HEK293 (cell line): ENCODE data around the gene VSIG10L.

Experiments used
- CTCF ChIP-seq: fragments of 450-650 bp; formaldehyde crosslinking; IDR thresholded peaks from 2 replicates; pipeline ENCODE4 v1.5.1; 2016; ENCODE audit warnings: missing biosample characterization, missing genetic modification characterization
- HOXD13 ChIP-seq: sonication (generic); formaldehyde crosslinking; IDR thresholded peaks from 2 replicates; pipeline ENCODE4 v1.8.0; 2022; ENCODE audit warnings: missing genetic modification reagents, borderline replicate concordance
- KLF1 ChIP-seq: fragments of 450-650 bp; formaldehyde crosslinking; IDR thresholded peaks from 2 replicates; pipeline ENCODE4 v1.5.1; 2016; ENCODE audit warnings: missing biosample characterization, missing genetic modification characterization
- ZBTB11 ChIP-seq: fragments of 450-650 bp; formaldehyde crosslinking; conservative IDR thresholded peaks from 2 replicates; pipeline ENCODE4 v1.5.1; 2016; ENCODE audit warnings: low read depth, missing biosample characterization, missing genetic modification characterization
- ZBTB26 ChIP-seq: fragments of 450-650 bp; formaldehyde crosslinking; optimal IDR thresholded peaks from 2 replicates; pipeline ENCODE3; 2016; ENCODE audit warnings: missing biosample characterization, mild to moderate bottlenecking, missing genetic modification characterization
- ZBTB49 ChIP-seq: fragments of 450-650 bp; formaldehyde crosslinking; IDR thresholded peaks from 2 replicates; pipeline ENCODE4 v1.5.1; 2016; ENCODE audit warnings: missing biosample characterization, missing genetic modification characterization, low read depth
- ZBTB8A ChIP-seq: fragments of 450-650 bp; formaldehyde crosslinking; IDR thresholded peaks from 2 replicates; pipeline ENCODE4 v1.5.1; 2016; ENCODE audit warnings: missing biosample characterization, missing genetic modification characterization
- ZNF19 ChIP-seq: fragments of 450-650 bp; formaldehyde crosslinking; IDR thresholded peaks from 2 replicates; pipeline ENCODE4; 2016; ENCODE audit warnings: missing biosample characterization, missing genetic modification characterization, low read depth
- ZNF768 ChIP-seq: fragments of 450-650 bp; formaldehyde crosslinking; IDR thresholded peaks from 2 replicates; pipeline ENCODE4 v1.5.1; 2018; ENCODE audit warnings: missing biosample characterization, mild to moderate bottlenecking, missing genetic modification characterization
- ZNF785 ChIP-seq: fragments of 450-650 bp; formaldehyde crosslinking; IDR thresholded peaks from 2 replicates; pipeline ENCODE4 v1.5.1; 2016; ENCODE audit warnings: missing biosample characterization, missing genetic modification characterization
- TF ChIP-seq, protein P1 (sequence below): fragments of 450-650 bp; formaldehyde crosslinking; IDR thresholded peaks from 2 replicates; pipeline ENCODE4 v1.5.1; 2017; ENCODE audit warnings: missing biosample characterization, missing genetic modification characterization
- TF ChIP-seq, protein P2 (sequence below): fragments of 450-650 bp; formaldehyde crosslinking; IDR thresholded peaks from 2 replicates; pipeline ENCODE4 v1.5.1; 2016; ENCODE audit warnings: missing biosample characterization, missing genetic modification characterization
- TF ChIP-seq, protein P3 (sequence below): fragments of 450-650 bp; formaldehyde crosslinking; IDR thresholded peaks from 2 replicates; pipeline ENCODE4 v1.5.1; 2016; ENCODE audit warnings: missing biosample characterization, missing genetic modification characterization, borderline replicate concordance

DNA sequence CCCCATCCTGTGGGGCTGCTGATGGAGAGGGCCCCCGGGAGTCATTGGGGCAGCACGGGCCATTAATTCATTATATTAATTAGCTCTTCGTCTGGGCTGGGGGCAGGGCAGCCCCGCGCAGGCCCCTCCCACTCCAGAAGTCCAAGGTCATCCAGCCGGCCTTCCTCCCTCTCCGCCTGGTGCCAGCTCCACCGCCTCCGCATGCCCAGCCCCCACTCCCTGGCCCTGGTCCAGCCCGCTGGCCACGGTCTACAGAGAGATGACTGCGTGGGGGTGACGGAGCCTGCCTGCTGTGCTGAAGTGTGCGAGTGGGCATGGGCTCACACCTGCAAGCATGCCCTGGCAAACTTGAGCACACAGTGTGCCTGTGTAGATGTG is 21.7 kb downstream of the VSIG10L start:
- TF ChIP-seq ZNF19 (tag by site-specific recombination) (no peak), CTCF (no peak), ZNF768 (no peak), ZBTB49 (tag by site-specific recombination) (no peak), ZBTB26 (no peak), HOXD13 (CRISPR knock-in tag) (no peak), ZBTB8A (tag by site-specific recombination) (no peak), ZNF785 (tag by site-specific recombination) (no peak), KLF1 (tag by site-specific recombination) (no peak), ZBTB11 (tag by site-specific recombination) (no peak)
- TF ChIP-seq, protein P1, sequence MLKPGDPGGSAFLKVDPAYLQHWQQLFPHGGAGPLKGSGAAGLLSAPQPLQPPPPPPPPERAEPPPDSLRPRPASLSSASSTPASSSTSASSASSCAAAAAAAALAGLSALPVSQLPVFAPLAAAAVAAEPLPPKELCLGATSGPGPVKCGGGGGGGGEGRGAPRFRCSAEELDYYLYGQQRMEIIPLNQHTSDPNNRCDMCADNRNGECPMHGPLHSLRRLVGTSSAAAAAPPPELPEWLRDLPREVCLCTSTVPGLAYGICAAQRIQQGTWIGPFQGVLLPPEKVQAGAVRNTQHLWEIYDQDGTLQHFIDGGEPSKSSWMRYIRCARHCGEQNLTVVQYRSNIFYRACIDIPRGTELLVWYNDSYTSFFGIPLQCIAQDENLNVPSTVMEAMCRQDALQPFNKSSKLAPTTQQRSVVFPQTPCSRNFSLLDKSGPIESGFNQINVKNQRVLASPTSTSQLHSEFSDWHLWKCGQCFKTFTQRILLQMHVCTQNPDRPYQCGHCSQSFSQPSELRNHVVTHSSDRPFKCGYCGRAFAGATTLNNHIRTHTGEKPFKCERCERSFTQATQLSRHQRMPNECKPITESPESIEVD: no peak
- TF ChIP-seq, protein P2, sequence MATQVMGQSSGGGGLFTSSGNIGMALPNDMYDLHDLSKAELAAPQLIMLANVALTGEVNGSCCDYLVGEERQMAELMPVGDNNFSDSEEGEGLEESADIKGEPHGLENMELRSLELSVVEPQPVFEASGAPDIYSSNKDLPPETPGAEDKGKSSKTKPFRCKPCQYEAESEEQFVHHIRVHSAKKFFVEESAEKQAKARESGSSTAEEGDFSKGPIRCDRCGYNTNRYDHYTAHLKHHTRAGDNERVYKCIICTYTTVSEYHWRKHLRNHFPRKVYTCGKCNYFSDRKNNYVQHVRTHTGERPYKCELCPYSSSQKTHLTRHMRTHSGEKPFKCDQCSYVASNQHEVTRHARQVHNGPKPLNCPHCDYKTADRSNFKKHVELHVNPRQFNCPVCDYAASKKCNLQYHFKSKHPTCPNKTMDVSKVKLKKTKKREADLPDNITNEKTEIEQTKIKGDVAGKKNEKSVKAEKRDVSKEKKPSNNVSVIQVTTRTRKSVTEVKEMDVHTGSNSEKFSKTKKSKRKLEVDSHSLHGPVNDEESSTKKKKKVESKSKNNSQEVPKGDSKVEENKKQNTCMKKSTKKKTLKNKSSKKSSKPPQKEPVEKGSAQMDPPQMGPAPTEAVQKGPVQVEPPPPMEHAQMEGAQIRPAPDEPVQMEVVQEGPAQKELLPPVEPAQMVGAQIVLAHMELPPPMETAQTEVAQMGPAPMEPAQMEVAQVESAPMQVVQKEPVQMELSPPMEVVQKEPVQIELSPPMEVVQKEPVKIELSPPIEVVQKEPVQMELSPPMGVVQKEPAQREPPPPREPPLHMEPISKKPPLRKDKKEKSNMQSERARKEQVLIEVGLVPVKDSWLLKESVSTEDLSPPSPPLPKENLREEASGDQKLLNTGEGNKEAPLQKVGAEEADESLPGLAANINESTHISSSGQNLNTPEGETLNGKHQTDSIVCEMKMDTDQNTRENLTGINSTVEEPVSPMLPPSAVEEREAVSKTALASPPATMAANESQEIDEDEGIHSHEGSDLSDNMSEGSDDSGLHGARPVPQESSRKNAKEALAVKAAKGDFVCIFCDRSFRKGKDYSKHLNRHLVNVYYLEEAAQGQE (tag by site-specific recombination): no peak
- TF ChIP-seq, protein P3, sequence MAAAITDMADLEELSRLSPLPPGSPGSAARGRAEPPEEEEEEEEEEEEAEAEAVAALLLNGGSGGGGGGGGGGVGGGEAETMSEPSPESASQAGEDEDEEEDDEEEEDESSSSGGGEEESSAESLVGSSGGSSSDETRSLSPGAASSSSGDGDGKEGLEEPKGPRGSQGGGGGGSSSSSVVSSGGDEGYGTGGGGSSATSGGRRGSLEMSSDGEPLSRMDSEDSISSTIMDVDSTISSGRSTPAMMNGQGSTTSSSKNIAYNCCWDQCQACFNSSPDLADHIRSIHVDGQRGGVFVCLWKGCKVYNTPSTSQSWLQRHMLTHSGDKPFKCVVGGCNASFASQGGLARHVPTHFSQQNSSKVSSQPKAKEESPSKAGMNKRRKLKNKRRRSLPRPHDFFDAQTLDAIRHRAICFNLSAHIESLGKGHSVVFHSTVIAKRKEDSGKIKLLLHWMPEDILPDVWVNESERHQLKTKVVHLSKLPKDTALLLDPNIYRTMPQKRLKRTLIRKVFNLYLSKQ (tag by site-specific recombination): no peak
